HG03558 (cell line): ENCODE measurements around the gene FAM20C.

ENCODE experiments used
- ATAC-seq: cut with Tn5 transposase; IDR thresholded peaks from one replicate; pipeline ENCODE4 v1.9.1; 2021; ENCODE audit warnings: moderate number of reproducible peaks; ENCODE audit not compliant: unreplicated experiment; ENCODE audit errors: extremely low read depth

Gene FAM20C

DNA sequence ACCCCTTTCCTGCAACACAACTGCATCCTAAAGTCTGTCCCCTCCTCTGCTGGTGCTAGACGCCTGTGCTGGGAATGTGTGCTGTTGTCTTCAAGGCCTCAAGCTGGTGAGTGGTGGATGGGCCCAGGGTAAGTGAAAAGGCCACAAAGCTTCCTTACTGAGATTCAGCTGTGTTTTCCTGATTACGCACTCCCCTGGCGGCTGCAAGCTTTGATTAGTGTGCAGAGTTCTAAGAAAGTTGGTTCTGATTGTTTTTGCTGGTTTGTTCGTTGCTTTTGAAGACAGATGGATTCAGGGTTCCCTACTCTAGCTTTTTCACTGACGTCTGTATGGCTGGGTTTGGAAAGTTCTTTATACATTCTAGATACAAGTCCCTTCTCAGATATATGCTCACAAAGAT lies 85.7 kb downstream of the FAM20C start:
- ATAC-seq, result no peak

DNA sequence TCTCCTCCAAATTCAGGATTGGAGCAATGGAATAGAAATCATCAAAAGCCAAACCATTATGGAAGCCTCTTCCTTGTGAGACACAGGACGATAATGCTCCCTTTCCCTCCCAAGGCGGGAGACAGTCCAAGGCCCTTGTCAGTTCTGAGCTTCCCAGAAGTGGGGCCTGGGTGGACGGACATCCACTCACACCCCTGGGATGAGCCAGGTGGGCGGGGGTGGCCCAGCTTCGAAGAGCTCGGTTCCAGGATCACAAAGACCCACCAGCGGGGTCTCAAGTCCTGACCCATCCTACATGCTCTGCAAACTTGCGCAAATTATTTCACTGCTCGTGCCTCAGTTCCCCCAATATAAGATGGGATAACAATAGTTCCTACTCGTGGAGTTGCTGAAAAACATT lies 87.5 kb downstream of the FAM20C start:
- no peak for ATAC-seq

DNA sequence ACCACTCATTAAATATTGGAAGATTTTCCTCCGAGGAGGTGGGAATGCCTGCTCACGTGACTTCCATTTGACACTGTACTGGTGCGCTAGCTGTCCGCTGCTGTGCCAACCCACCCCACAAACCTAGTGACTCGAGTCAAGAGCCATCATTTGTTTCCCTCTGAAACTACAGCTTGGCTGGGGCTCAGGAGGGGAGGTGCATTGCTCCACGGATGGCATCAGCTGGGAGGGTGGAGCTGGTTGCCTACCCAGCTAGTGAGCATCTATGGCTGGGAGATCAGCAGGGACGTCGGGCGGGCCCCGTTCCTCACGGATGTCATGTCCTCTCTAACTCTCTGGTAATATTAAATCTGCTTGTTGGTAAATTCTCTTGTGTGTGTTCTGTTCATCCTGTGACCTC lies 88.1 kb downstream of the FAM20C start:
- no peak for ATAC-seq

DNA sequence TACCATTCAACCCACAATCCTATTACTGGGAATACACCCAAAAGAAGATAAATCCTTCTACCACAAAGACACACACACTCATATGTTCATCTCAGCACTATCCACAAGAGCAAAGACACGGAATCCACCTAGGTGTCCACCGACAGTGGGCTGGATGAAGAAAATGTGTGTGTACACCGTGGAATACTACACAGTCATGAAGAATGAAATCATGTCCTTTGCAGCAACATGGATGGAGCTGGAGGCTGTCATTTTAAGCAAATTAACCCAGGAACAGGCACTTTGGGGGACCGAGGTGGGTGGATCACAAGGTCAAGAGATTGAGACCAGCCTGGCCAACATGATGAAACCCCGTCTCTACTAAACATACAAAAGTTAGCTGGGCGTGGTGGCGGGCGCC lies 89.3 kb downstream of the FAM20C start:
- ATAC-seq, result no peak

DNA sequence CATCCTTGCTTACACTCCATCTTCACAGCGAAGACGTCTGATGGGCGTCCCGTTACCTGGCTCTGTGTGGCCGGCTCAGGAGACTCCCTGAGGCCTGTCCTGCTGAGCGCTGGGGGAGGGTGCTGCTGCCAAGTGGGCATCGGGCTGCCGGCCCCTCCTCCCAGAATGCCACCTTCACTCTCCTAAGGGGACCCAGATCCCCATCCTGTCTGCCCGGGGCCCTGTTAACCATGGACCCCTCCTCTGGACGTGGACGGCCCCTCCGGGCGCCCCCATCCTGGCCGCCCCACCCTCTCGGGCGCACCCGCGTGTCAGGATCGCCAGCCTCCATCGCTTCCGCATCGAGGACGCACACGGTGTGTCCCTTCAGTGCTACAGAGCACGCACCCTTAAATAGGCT lies 90.2 kb downstream of the FAM20C start:
- no peak for ATAC-seq

DNA sequence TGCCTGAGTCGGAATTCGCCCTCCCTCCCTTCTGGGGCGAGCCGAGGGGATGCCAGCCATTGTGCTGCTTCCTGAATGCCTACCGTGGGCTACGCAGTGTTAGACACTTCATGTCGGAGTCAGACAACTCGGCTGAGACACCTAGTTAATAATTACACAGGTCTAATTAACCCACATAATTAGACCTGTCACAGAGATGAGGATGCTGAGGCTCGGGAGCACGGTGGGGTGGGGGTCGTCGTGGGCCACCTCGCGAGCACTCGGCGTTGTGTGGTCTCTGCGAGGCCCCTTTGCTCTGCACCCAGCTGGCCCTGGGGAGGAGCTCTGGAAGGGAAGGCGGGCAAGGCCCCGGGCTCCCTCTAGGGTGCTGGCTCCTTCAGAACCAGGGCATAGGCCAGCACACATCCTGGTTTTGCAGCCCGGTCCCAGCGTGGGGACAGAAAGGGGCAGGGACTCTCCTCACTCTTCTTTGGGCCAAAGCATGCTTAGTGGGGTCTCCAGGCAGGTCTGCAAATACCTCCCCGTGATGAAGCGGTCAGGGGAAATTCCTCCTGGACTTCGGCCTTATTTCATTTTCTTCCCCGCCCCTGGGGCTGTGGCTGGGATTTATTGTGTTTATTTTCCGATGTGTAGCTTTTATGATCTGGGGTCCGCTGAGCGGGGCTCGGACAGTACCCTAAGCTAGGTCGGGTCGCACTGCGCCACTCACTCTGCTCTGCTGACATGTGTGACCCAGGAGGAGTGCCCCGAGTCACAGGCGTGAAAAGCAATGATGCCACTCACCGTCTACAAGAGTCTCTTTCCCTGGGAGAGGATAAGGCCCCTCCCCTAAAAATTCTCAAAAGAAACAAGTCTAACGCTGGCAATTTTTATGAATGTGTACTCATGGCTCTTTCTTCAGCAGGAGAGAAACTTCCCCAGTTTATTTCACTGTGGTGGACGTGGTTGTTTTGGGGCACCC lies 92.7 kb downstream of the FAM20C start:
- no peak for ATAC-seq

DNA sequence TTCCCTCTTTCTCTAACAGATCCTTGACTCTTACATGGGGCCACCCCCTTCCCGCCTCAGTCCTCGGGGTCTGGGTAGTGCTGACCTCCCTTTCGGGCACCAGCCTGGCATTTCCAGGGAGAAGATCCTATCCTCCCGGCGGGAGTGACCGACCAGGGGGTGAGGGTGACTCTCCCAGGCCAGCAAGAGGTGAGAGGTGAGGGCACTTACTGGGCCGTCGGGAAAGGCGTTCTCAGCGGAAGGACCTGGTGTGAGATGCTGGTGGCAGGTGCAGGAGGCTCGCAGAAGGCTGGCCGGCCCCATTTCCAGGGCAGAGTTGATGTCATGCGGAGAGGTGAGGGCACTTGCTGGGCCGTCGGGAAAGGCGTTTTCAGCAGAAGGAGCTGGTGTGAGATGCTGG lies 93.4 kb downstream of the FAM20C start:
- no peak for ATAC-seq

DNA sequence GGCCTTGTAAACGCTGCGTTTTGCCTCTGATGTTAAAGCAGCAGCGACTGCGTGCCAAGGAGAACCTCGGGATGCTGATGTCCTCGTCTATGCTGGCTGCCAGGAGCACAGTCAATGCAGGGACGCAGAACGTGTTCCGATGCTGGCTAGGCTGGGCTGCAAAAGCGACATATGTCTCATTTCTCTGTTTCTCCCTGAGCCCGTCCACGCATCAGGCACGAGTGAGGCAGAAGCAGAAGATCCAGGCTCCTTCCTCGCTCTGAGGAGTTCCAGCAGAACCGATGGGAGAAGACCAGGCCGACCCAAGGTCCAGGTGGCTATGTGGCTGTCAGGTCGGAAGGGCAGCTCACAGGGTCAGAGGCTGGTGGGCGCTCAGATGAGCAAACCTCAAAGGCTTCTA lies 93.9 kb downstream of the FAM20C start:
- no peak for ATAC-seq

DNA sequence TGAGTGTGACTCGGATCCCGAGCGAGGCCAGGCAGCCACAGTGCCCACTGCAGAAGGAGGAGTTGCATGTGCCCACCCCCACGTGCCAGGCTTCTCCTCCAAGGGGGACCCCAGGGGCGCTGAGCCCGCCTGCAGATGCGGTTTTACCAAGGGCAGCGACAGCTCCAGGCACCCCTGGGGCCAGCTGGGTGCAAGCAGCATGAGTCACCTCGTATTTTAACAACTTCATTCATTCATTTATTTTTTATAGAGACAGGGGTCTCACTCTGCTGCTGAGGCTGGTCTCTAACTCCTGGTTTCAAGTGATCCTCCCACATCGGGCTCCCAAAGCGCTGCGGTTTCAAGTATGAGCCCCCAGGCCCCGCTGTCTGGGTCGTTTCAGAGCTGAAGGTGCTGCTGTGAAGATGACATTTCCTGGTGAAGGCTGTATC lies 96.3 kb downstream of the FAM20C start:
- no peak for ATAC-seq

DNA sequence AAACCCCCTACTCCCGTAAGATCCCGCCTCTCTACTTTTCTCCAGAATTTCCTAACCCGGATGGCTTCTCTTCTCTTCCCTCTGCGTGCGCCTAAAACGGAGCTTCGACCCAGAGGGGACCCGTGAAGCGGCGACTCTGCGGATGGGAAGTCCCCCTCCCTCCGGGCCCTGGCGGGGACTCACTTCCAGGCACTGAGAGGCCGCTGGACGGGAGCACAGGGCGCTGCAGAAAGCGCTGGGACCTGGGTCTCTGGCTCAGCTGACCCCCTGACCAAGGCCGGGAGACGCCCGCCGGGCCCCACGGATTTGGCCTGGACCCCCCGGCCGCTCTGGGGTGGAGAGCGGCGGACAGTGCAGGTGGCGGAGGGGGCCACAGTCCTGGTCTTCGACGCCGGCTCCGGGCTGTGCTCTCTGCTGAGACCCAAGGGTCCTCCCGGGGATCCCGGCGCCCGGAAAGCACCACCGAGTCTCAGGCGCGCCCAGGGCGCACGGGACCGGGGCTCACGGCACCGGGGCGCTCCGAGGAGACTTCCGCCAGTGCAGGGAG lies 96.9 kb downstream of the FAM20C start:
- ATAC-seq, result no peak

DNA sequence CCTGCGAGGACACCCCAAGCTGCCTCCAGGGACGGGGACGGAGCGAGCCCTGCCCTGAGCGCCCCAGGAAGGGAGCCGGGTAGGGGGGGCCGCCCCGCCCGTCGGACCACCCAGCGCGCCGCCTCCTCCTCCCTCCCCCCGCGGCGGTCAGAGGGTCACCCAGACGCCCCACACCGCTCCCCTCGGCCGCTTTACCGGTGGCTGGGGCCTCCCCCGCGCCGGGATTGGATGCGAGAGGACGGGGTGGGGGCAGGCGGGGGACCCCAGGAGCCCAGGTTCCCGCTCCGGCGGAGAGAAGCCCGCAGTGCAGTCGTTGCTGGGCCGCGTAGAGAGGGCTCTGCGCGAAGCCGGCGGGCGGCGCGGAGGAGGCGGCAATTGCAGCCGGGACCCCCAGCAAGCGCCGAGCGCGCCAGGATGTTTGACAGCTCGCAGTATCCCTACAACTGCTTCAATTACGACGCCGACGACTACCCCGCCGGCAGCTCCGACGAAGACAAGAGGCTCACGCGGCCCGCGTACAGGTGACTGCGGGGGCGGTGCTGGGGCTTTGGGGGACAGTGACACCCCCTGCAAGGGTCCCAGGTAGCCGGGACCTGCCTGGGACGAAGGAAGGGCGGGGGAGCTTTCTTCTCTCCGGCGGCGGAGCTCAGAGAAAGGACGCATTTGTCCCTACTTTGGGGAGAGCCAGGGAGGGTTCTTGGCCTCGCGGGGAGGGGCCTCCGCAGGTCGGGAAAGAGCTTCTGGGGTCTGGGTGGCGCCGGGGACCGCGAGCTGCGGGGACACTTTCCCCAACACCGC lies 97.6 kb downstream of the FAM20C start, which contains the start of gene FOXL3:
TSS of gene FOXL3 (plus strand) at position 415 of the 798 bp plus-strand sequence. CDS start at position 415, 0 bp downstream.
- ATAC-seq, result no peak

DNA sequence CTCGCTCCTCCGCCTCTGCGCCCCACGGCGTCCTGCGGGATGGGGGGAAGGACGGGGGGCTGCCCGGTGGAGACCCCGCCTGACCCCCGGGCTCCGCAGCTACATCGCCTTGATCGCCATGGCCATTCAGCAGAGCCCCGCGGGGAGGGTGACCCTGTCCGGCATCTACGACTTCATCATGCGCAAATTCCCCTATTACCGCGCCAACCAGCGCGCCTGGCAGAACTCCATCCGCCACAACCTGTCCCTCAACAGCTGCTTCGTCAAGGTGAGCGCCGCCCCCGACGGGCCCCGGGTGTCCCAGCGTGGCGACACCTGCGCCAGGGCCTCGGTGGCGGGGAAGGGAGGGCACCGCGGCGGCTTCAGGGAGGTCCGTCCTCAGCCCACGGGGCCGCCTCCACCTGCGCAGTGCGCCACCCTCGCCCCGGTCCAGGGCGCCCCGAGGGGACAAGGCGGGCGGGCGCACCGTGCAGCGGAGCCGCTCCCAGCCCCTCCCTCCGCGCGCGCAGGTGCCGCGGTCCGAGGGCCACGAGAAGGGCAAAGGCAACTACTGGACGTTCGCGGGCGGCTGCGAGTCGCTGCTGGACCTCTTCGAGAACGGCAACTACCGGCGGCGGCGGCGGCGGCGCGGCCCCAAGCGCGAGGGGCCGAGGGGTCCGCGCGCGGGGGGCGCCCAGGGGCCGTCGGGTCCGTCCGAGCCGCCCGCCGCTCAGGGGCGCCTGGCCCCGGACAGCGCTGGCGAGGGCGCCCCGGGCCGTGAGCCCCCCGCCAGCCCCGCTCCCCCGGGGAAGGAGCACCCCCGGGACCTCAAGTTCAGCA lies 98.4 kb downstream of the FAM20C start:
- ATAC-seq, result no peak

DNA sequence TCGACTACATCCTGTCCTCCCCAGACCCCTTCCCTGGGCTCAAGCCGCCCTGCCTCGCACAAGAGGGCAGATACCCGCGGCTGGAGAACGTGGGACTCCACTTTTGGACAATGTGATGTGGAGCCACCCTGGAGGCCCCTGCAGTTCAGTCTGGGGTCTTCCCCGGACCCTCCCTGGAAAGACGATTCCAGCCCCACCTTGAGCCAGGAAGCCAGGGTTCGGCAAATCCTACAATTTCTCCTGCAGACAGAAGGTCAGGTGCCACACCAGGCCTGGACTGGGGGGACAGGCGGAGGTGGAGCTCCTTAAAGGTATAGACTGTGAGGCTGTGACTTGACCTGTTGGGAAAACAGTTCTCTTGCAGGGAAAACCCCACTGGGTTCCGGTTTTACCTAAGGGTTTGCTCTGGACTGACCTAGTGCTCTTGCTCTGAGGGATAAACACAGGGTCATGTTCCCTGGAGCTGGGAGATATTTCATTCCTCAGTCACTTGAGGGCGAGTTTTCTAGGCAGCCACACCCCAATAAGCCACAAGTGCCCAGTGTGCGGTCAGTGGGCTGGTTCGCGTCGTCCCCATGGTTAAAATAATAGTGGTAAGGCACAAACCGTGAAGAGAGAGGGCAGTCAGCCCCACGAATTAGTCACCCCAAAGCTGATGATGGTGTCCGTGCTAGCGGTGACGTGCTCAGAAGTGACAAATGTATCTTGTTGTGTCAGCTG lies 99.2 kb downstream of the FAM20C start:
- ATAC-seq, result no peak

DNA sequence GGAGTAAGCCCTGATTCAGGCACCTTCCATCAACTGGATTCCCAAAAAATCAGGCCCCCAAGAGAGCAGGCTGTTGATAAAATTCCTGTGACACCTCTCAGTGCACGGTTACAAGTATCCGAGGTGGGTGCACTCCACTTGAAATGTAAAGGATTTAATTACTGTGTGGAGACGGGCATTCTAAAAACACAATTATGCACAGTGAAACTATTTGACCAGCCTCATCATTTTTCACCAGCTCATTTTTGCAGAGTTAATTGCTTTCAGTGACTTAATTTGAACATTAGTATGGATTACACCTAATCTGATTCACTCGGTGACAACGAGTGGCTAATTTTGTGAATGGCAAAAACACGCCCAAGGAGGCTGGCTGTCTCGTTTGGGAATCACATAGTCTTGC lies 99.9 kb downstream of the FAM20C start:
- ATAC-seq, result no peak

DNA sequence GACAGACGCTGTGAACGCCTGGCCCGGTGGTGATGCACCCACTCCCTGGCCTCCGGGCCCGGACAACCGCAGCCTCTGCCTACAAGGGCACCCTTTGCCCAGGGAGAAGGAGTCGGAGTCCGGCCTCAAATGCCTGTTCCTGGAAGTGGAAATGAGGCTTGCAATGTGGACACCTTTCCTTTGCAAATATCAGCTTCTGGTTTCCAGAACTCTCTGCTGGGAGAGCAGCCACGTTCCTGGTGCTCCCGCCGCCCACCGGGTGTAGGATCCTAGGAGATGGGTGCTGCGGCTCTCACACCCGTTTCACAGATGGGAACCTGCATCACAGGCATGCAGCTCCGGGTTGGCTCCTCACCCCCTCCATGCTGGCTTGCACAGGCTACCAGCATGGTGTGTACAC lies 100.5 kb downstream of the FAM20C start:
- no peak for ATAC-seq

DNA sequence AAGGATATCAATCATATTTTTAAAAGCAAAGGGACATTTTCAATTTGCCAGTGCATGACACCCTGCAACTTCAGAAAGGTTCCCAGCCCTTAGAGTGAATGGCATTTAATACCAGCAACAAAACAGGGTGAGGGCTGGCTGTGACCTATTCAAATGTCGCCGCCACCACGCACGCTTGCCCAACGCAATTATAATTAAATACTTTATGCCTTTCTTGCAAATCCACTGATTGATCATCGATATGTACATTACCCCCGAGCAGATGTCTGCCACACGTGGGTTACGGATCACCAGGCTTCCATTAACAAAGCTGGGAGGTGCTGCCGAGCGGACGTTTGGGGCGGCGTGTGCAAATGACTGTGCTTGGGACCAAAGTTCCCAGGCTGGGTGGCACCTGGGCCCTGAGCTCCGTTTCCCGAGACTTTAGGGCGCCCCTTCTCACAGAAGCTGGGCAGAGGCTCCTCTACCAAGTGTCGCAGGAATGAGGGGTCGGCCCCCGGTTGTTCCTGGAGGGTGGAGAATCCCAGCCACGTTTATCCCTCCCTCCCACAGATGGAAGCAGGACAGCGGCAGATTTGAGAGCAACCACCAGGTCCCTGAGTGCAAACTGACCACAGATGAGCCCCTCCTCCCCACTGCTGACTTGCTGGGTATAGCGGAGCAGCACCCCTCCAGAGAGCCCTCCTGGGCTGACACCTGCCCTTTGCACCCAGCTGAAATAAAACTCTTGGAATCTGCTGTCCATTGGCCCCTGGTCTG lies 101.5 kb downstream of the FAM20C start:
- no peak for ATAC-seq

DNA sequence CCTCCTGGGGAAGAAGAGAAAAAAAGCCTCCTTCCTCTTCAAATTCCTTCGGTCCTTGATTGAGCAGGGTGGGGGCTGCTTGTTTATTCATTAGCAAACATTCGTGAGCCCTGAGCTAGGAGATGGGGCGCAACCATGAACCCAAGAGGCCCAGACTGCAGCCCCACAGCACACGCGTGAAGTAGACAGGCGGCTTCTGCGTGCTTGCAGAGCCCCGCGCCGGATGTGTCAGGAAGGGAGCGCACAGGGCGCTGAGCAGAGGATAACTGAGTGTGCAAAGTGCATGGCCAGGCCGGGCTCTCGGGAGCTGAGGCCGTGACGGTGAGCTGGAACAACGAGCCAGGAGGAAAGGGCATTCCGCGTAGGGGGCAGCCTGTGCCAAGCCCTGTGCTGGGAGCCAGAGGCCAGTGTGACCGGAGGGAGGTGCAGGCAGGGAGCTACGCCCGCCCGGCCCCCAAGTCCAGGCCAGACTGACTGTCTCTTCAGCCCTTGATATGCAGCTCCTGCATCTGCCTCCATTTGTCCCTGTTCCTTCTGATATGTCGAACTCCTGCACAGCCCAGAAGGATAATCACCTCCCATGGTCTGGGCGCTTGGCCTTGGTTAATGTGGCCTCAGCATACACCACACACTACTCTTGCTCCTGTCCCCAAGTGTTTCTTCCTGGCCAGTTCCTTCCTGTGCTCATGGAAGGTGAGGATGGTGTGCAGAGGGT lies 102.2 kb downstream of the FAM20C start:
- no peak for ATAC-seq
